Measurements from ENCODE around the gene NALCN.

Gene NALCN

GRCh38 chr13:101036546-101036945, 379.8 kb downstream of the NALCN start:
- H3K4me3 ChIP-seq (ENCODE audit: low read depth, low read length), result no peak overlapping the region

- H3K4me3 ChIP-seq (ENCODE audit: low read depth, low read length), result no peak overlapping the region
Measured at GRCh38 chr13:101035119-101035620, 381.1 kb downstream of the NALCN start.

- no peak overlapping the region for H3K4me3 ChIP-seq (ENCODE audit: low read depth, low read length)
Measured at GRCh38 chr13:101026736-101027398, 389.4 kb downstream of the NALCN start.

- H3K4me3 ChIP-seq (ENCODE audit: low read depth, low read length), result no peak overlapping the region
Measured at GRCh38 chr13:101026328-101026727, 390.0 kb downstream of the NALCN start.

GRCh38 chr13:101025925-101026324, 390.4 kb downstream of the NALCN start:
- no peak overlapping the region for H3K4me3 ChIP-seq (ENCODE audit: low read depth, low read length)

GRCh38 chr13:101025519-101025918, 390.8 kb downstream of the NALCN start:
- H3K4me3 ChIP-seq (ENCODE audit: low read depth, low read length), result no peak overlapping the region

GRCh38 chr13:101019126-101019525, 397.2 kb downstream of the NALCN start:
- no peak overlapping the region for H3K4me3 ChIP-seq (ENCODE audit: low read depth, low read length)

GRCh38 chr13:101018720-101019119, 397.6 kb downstream of the NALCN start:
- no peak overlapping the region for H3K4me3 ChIP-seq (ENCODE audit: low read depth, low read length)

GRCh38 chr13:101017123-101017872, 399.0 kb downstream of the NALCN start:
- H3K4me3 ChIP-seq (ENCODE audit: low read depth, low read length), result no peak overlapping the region

GRCh38 chr13:101016475-101016874, 399.8 kb downstream of the NALCN start:
- H3K4me3 ChIP-seq (ENCODE audit: low read depth, low read length), result no peak overlapping the region

- H3K4me3 ChIP-seq (ENCODE audit: low read depth, low read length), result no peak overlapping the region
Measured at GRCh38 chr13:101013245-101013644, 403.1 kb downstream of the NALCN start.

GRCh38 chr13:101010100-101010499, 406.2 kb downstream of the NALCN start:
- no peak overlapping the region for H3K4me3 ChIP-seq (ENCODE audit: low read depth, low read length)

- H3K4me3 ChIP-seq (ENCODE audit: low read depth, low read length), result no peak overlapping the region
Measured at GRCh38 chr13:101007245-101007644, 409.1 kb downstream of the NALCN start.

Measured in iPS-11a (cell line).